Activated CD4-positive, alpha-beta T cell treated with anti-CD3 and anti-CD28 coated beads, Interleukin-2, amount 50 U/mL, for 48 hours (primary cell): Measurements from ENCODE around the gene NDST3.

Experiments used
- DNase-seq, 2 experiments: peaks; one replicate each; pipeline ENCODE4 v3.0.0-alpha.2; 2020

Gene NDST3

GRCh38 chr4:118034053-118034785 is at the start of gene NDST3:
NDST3 (plus strand) TSS chr4:118034486; CDS start chr4:118053911, 19,425 bp downstream.
- DNase-seq, result peak; percentile 6 to 8

GRCh38 chr4:117986321-117986720 is 48.0 kb upstream of the NDST3 start:
- no peak for DNase-seq

GRCh38 chr4:117987464-117987863 is 46.8 kb upstream of the NDST3 start:
- no peak for DNase-seq

- DNase-seq, result no peak
Measured at GRCh38 chr4:117996891-117997290, 37.4 kb upstream of the NDST3 start.

- no peak for DNase-seq
Measured at GRCh38 chr4:118004088-118004487, 30.2 kb upstream of the NDST3 start.

GRCh38 chr4:118005883-118006282 is 28.4 kb upstream of the NDST3 start:
- no peak for DNase-seq

GRCh38 chr4:118012142-118012541 is 22.1 kb upstream of the NDST3 start:
- DNase-seq, result no peak

- no peak for DNase-seq
Measured at GRCh38 chr4:118014831-118015230, 19.5 kb upstream of the NDST3 start.

GRCh38 chr4:118018381-118019145 is 15.7 kb upstream of the NDST3 start:
- no peak for DNase-seq

GRCh38 chr4:118026806-118027205 is 7.5 kb upstream of the NDST3 start:
- DNase-seq, result no peak

GRCh38 chr4:118029224-118029623 is 5.1 kb upstream of the NDST3 start:
- DNase-seq, result no peak

GRCh38 chr4:118032691-118033090 is 1.6 kb upstream of the NDST3 start:
- no peak for DNase-seq

GRCh38 chr4:118033148-118034052 is 886 bp upstream of the NDST3 start:
- DNase-seq, result no peak

GRCh38 chr4:118035309-118035708 is 1.0 kb downstream of the NDST3 start:
- DNase-seq, result no peak

- DNase-seq, result no peak
Measured at GRCh38 chr4:118036336-118036735, 2.0 kb downstream of the NDST3 start.

GRCh38 chr4:118037955-118038354 is 3.7 kb downstream of the NDST3 start:
- no peak for DNase-seq

- no peak for DNase-seq
Measured at GRCh38 chr4:118046323-118046722, 12.0 kb downstream of the NDST3 start.

- DNase-seq, result no peak
Measured at GRCh38 chr4:118047043-118047442, 12.8 kb downstream of the NDST3 start.

GRCh38 chr4:118058955-118059354 is 24.7 kb downstream of the NDST3 start:
- DNase-seq, result no peak

GRCh38 chr4:118059397-118059796 is 25.1 kb downstream of the NDST3 start:
- no peak for DNase-seq

- DNase-seq, result peak; percentile 12 to 14
Measured at GRCh38 chr4:118076958-118077766, 42.9 kb downstream of the NDST3 start.

GRCh38 chr4:118077767-118078105 is 43.5 kb downstream of the NDST3 start:
- no peak for DNase-seq

- DNase-seq, result no peak
Measured at GRCh38 chr4:118081434-118081833, 47.1 kb downstream of the NDST3 start.
